NCI-H2107 treated with DMSO at 0.1 percent for 48 hours (cell line): Measurements from ENCODE around the gene TGM3.

Source experiments
- DNase-seq: peaks from one replicate; lab custom pipeline; 2025; ENCODE audit not compliant: unreplicated experiment; lab: John Stamatoyannopoulos, UW

Gene TGM3

GRCh38 chr20:2283706-2284423 is 11.9 kb upstream of the TGM3 start:
- DNase-seq, result no peak

GRCh38 chr20:2285193-2285592 is 10.6 kb upstream of the TGM3 start:
- no peak for DNase-seq

- no peak for DNase-seq
These were observed 10.2 kb upstream of the TGM3 start for GRCh38 chr20:2285613-2286012.

- DNase-seq, result no peak
These were observed 8.3 kb upstream of the TGM3 start for GRCh38 chr20:2287504-2287903.

GRCh38 chr20:2289475-2289874 is 6.3 kb upstream of the TGM3 start:
- no peak for DNase-seq

- DNase-seq, result no peak
These were observed 5.3 kb upstream of the TGM3 start for GRCh38 chr20:2290486-2290885.

- no peak for DNase-seq
These were observed 3.2 kb upstream of the TGM3 start for GRCh38 chr20:2292416-2293110.

GRCh38 chr20:2293486-2293885 is 2.3 kb upstream of the TGM3 start:
- no peak for DNase-seq

- DNase-seq, result no peak
These were observed 1.8 kb upstream of the TGM3 start for GRCh38 chr20:2293971-2294370.

- DNase-seq, result no peak
These were observed 515 bp upstream of the TGM3 start for GRCh38 chr20:2295286-2295685.

GRCh38 chr20:2296524-2297356 is 939 bp downstream of the TGM3 start:
- DNase-seq, result no peak

- no peak for DNase-seq
These were observed 1.5 kb downstream of the TGM3 start for GRCh38 chr20:2297357-2297728.

- no peak for DNase-seq
These were observed 2.3 kb downstream of the TGM3 start for GRCh38 chr20:2298116-2298515.

GRCh38 chr20:2298701-2299100 is 2.9 kb downstream of the TGM3 start:
- DNase-seq, result no peak

- DNase-seq, result no peak
These were observed 3.5 kb downstream of the TGM3 start for GRCh38 chr20:2299301-2299700.

- no peak for DNase-seq
These were observed 4.2 kb downstream of the TGM3 start for GRCh38 chr20:2300002-2300401.

GRCh38 chr20:2300420-2300819 is 4.6 kb downstream of the TGM3 start:
- no peak for DNase-seq

GRCh38 chr20:2301164-2301622 is 5.4 kb downstream of the TGM3 start:
- no peak for DNase-seq

- DNase-seq, result no peak
These were observed 6.7 kb downstream of the TGM3 start for GRCh38 chr20:2302384-2303060.

GRCh38 chr20:2303673-2304072 is 7.9 kb downstream of the TGM3 start:
- DNase-seq, result no peak

GRCh38 chr20:2304180-2304579 is 8.4 kb downstream of the TGM3 start:
- no peak for DNase-seq
